Epithelial cell of esophagus (primary cell): ENCODE measurements around the gene SYNE3.

Experiments used
- DNase-seq: peaks from one replicate; pipeline ENCODE4 v3.0.0; 2010; ENCODE audit warnings: low read depth
- H3K4me3 ChIP-seq: 2 replicates; pipeline ENCODE4 v1.5.1; 2011; ENCODE audit warnings: mild to moderate bottlenecking, low read length, control low read depth
- TF ChIP-seq, protein P1 (sequence below): IDR thresholded peaks from 2 replicates; pipeline ENCODE4 v1.5.1; 2011; ENCODE audit warnings: low read depth, mild to moderate bottlenecking, low read length, control low read depth, inconsistent platforms; ENCODE audit not compliant: insufficient read depth; ENCODE audit errors: missing control alignments

Gene SYNE3

DNA sequence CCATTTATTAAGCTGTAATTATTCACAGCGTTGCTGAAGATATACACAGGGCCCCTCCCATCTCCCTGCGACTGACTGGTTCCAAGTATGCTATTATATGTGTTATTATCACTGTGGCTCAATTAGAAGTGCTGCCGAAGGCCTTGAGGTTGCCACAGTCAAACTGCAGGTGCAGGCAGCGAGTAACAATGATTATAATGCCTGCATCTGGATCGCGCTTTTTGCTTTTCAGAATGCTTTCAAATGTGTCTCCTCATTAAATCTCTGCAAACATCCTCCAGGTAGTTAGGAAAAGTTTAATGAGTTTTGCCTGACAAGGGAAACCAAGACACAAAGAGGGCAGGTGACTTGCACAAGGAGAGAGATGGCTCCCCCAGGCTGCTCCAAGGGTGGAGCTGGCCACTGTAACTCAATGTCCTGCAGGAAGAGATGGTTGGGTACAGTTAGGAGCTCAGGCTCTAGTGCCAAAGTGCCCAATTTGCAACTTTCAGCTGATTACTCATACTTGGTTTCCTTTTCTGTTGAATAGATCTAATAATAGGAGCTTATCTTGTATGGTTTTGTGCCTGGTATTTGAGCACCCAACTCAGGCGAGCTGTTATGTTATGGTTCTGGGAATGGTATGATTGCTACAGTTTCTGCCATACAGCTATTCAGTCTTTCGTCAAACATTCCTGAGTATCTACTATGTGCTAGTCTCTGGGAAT, 1.7 kb upstream of the SYNE3 start:
- DNase-seq: peak; percentile 11

DNA sequence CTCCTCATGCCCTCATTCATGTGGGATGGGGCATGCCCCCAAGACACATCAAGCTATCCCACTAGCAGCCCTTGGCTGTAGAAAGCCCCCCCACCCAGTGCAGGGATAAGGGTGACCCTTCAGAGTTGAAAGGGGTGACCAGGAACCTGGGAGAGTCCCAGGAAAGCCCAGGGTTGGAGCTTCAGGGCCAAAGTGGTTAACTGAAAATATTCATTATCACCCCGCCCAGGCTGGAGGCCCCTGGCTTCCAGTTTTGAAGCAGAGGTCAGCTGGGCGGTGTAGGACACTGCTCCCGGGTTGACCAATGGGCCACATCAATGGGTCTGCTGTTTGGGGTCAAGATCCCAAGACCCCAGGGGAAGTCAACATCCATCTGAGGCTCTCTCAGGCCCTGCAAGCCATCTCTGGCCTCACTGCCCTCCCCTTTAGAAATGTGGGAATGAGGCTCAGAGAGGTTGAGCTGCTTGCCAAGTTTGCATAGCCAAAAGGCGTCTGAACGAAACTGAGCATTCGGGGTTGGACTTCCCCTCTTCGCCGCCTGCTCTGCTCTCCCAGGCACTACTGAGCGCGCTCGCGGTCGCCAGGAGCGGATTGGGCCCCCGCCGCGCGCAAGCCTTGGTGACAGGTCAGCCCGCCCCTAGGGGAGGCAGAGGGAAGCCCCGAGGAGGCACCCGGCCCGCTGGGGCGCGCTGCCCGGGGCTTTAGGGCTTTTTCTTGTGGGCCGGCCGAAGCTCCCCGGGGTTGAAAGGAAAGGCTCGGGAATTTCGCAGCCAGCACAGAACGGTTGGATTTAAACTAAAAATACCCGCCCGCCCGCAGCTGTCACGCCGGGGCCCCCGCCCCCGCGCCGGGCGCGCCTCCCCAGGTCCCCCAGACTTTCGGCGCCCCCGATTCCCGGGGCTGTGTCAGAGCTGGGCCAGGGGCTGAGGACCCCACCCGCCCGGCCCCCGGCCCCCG, 576 bp downstream of the SYNE3 start:
- peak overlapping the region; percentile 34 for H3K4me3 ChIP-seq
- TF ChIP-seq, protein P1, sequence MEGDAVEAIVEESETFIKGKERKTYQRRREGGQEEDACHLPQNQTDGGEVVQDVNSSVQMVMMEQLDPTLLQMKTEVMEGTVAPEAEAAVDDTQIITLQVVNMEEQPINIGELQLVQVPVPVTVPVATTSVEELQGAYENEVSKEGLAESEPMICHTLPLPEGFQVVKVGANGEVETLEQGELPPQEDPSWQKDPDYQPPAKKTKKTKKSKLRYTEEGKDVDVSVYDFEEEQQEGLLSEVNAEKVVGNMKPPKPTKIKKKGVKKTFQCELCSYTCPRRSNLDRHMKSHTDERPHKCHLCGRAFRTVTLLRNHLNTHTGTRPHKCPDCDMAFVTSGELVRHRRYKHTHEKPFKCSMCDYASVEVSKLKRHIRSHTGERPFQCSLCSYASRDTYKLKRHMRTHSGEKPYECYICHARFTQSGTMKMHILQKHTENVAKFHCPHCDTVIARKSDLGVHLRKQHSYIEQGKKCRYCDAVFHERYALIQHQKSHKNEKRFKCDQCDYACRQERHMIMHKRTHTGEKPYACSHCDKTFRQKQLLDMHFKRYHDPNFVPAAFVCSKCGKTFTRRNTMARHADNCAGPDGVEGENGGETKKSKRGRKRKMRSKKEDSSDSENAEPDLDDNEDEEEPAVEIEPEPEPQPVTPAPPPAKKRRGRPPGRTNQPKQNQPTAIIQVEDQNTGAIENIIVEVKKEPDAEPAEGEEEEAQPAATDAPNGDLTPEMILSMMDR: no peak
- peak; percentile 26 for DNase-seq

More for the DNA sequence above, 1.7 kb upstream of the SYNE3 start:
- TF ChIP-seq, protein P1: no peak
- no peak overlapping the region for H3K4me3 ChIP-seq

DNA sequence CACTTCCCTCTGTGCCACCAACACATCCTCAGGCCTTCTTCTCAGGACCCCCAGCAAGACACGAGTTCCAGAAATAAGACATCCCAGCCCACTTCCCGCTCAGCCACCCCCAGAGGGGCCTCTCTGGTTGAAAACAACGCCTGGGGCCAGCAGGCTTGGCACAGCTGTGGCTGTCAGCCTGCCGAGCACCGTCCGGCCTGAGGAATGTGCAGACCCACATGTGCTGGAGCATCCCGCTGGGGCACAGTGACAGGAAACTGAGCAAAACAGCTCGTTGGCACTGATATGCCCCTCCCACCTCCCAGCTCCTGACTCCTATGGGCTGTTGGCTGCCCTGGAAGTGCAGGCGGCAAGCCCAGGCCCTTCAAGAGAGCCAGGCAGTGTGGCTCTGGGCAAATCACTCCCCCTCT, 1.4 kb downstream of the SYNE3 start:
- TF ChIP-seq, protein P1: no peak
- H3K4me3 ChIP-seq: no peak overlapping the region
- peak; percentile 37 for DNase-seq

DNA sequence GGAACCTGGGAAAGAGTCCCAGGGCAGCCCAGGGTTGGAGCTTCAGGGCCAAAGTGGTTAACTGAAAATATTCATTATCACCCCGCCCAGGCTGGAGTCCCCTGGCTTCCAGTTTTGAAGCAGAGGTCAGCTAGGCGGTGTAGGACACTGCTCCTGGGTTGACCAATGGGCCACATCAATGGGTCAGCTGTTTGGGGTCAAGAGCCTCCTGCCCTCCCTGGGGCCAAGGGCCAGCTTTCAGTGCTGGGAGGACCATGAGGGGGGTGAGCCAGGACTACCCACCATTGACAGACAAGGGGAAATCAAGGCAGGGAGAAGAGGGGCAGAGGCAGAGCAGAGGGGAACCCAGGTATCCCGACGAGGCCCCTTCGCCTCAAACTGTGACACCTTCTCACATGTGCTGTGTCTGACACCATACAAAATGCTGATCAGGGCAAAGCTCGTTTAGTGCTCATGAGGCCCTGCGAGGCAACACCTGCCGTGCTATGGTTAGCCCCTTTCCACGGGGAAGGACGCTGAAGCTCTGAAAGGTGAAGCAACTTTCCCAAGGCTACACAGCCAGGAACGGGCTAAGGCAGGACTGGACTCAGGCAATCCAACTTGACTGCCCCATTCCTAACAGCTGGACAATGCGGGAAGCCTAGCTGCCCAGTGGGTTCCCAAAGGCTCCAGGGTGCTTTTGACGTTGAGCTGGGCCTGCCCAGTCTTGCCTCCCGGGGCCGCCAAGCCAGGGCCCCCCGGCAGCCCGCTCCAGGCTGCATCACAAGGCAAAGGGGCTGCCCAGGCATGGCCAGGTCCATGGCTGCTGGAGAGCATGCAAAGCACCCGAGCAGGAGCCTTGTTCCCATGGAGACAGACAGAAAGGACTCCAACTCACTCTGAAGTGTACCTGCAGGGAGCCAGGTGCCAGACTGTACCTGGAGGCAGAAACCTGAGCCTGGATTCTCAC, 2.0 kb downstream of the SYNE3 start:
- TF ChIP-seq, protein P1: no peak
- H3K4me3 ChIP-seq: no peak overlapping the region

DNA sequence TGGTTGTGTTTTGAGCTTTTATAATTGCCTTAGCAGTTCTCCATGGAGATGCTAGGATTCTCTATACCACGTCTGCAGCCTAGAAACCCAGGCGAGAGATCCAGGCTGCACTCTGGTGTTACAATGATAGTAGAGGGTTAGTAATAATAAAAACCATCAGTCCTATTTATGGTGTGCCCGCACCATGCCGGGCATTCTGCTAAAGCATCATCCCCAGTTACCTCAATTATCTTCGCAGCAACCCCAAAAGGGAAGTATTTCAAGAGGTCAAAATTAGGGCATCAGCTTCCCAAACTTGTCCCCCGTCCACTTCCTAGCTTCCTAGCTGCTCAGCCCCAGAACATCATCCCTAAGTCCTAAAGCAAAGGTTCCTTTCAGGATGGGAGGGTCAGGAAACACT, 3.2 kb downstream of the SYNE3 start:
- DNase-seq: no peak
- TF ChIP-seq, protein P1: no peak
- no peak overlapping the region for H3K4me3 ChIP-seq

More for the DNA sequence above, 2.0 kb downstream of the SYNE3 start:
- DNase-seq: peak; percentile 61

DNA sequence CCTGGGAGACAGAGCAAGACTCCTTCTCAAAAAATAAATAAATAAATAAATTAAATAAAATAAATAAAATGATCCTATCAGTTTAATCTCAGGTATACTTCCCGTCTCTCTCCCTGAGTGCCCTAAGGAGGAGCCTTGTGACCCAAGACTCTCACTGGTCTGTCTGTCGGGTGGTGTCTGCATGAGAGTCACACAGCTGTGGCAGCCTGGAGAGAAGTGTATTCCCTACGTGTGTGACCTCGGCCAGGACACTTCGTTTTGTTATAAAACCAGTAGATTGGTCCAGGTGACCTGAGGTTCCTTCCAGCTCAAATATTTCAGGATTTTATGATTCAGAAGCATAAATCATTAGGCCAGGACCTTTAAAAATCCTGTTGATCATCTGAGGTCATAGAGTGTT, 4.8 kb downstream of the SYNE3 start:
- TF ChIP-seq, protein P1: no peak
- DNase-seq: no peak
- H3K4me3 ChIP-seq: no peak overlapping the region
